DND-41 (cell line): ENCODE data around the gene KRT9.

ENCODE experiments used
- ATAC-seq: fragments of 200-7000 bp; cut with Tn5 transposase; 3 replicates; pipeline ENCODE4 v1.9.1; 2021; ENCODE audit warnings: low read depth; ENCODE audit not compliant: insufficient read depth
- DNase-seq: peaks from one replicate; pipeline ENCODE4 v3.0.0-alpha.2; 2020
- H2AFZ ChIP-seq: 2 replicates; pipeline ENCODE4 v1.6.0; 2012; ENCODE audit warnings: low read depth, low read length
- H3K27ac ChIP-seq: 2 replicates; pipeline ENCODE4 v1.5.1; 2012; ENCODE audit warnings: low read length, inconsistent platforms
- H3K27me3 ChIP-seq: fragments of 200-600 bp; sonication (generic); 2 replicates; pipeline ENCODE4 v1.6.0; 2012; ENCODE audit warnings: low read length, mild to moderate bottlenecking, inconsistent platforms; ENCODE audit not compliant: insufficient read depth, poor library complexity
- H3K36me3 ChIP-seq: 2 replicates; pipeline ENCODE4 v1.5.1; 2012; ENCODE audit warnings: low read length, inconsistent platforms; ENCODE audit not compliant: insufficient read depth
- H3K4me1 ChIP-seq: 2 replicates; pipeline ENCODE4 v1.5.1; 2012; ENCODE audit warnings: mild to moderate bottlenecking, low read length; ENCODE audit not compliant: insufficient read depth
- H3K4me2 ChIP-seq: 2 replicates; pipeline ENCODE4 v1.6.0; 2012; ENCODE audit warnings: mild to moderate bottlenecking, moderate library complexity, low read length, inconsistent platforms; ENCODE audit not compliant: insufficient read depth
- H3K4me3 ChIP-seq, 2 experiments: fragments of 200-600 bp in 1 of 2; shearing (Covaris generic) in 1 of 2; 2 replicates each; pipeline ENCODE4 v1.5.1; 2012 to 2016; ENCODE audit warnings: inconsistent platforms in 2 of 2, low read length in 2 of 2, mild to moderate bottlenecking in 2 of 2, low read depth in 1 of 2, moderate library complexity in 1 of 2
- H3K79me2 ChIP-seq: 2 replicates; pipeline ENCODE4 v1.6.0; 2012; ENCODE audit warnings: low read length, inconsistent platforms; ENCODE audit not compliant: insufficient read depth
- H3K9ac ChIP-seq: 2 replicates; pipeline ENCODE4 v1.6.0; 2012; ENCODE audit warnings: low read depth, mild to moderate bottlenecking, inconsistent platforms, low read length, moderate library complexity
- H3K9me3 ChIP-seq: 2 replicates; pipeline ENCODE4 v1.5.1; 2012; ENCODE audit warnings: low read length, moderate library complexity, mild to moderate bottlenecking, inconsistent platforms; ENCODE audit not compliant: insufficient read depth, severe bottlenecking
- H4K20me1 ChIP-seq: 2 replicates; pipeline ENCODE4 v1.6.0; 2012; ENCODE audit warnings: low read length; ENCODE audit not compliant: insufficient read depth
- CTCF ChIP-seq: IDR thresholded peaks from 2 replicates; pipeline ENCODE4 v1.5.1; 2012; ENCODE audit warnings: borderline replicate concordance, low read length, moderate library complexity, mild to moderate bottlenecking; ENCODE audit not compliant: poor library complexity, severe bottlenecking; ENCODE audit errors: extremely low read depth
- EZH2 ChIP-seq: IDR thresholded peaks from 3 replicates; pipeline ENCODE4 v1.6.1; 2012; ENCODE audit warnings: borderline replicate concordance, low read depth, mild to moderate bottlenecking, moderate library complexity, low read length, inconsistent platforms; ENCODE audit not compliant: severe bottlenecking

KRT9 gene

GRCh38 chr17:41619036-41619926 is 47.4 kb upstream of the KRT9 start:
- H4K20me1 ChIP-seq = no peaks in the 10 kb centered on the region; the same call in 1 of the 2 replicates
- H3K4me1 ChIP-seq = no peaks in the 10 kb centered on the region
- H3K4me3 ChIP-seq = no peak overlapping the region
- TF ChIP-seq EZH2 (no peak), CTCF (no peak)
- DNase-seq (no peak), ATAC-seq (no peak)
- no peaks in the 10 kb centered on the region for H3K36me3 ChIP-seq
- H3K79me2 ChIP-seq = no peaks in the 10 kb centered on the region
- no peak overlapping the region for H3K4me2 ChIP-seq
- H3K9me3 ChIP-seq = no peaks in the 10 kb centered on the region
- no peak overlapping the region for H3K9ac ChIP-seq
- no peak overlapping the region for H2AFZ ChIP-seq
- no peak overlapping the region for H3K27ac ChIP-seq
- peaks cover 2% of the 10 kb centered on the region for H3K27me3 ChIP-seq

GRCh38 chr17:41618341-41619035 is 46.6 kb upstream of the KRT9 start:
- ATAC-seq (no peak), DNase-seq (no peak)
- H3K36me3 ChIP-seq = no peaks in the 10 kb centered on the region
- TF ChIP-seq CTCF (no peak), EZH2 (no peak)
- no peaks in the 10 kb centered on the region for H3K9me3 ChIP-seq
- H4K20me1 ChIP-seq = no peaks in the 10 kb centered on the region; the same call in 1 of the 2 replicates
- H3K4me2 ChIP-seq = no peak overlapping the region
- no peaks in the 10 kb centered on the region for H3K79me2 ChIP-seq
- no peak overlapping the region for H3K9ac ChIP-seq
- H3K4me1 ChIP-seq = no peaks in the 10 kb centered on the region
- H3K27ac ChIP-seq = no peak overlapping the region
- no peak overlapping the region for H3K4me3 ChIP-seq
- H2AFZ ChIP-seq = no peak overlapping the region
- peaks cover 3% of the 10 kb centered on the region for H3K27me3 ChIP-seq

- no peak overlapping the region for H3K4me2 ChIP-seq
- H3K4me3 ChIP-seq = no peak overlapping the region
- no peaks in the 10 kb centered on the region; the same call in 1 of the 2 replicates for H4K20me1 ChIP-seq
- no peaks in the 10 kb centered on the region for H3K4me1 ChIP-seq
- ATAC-seq (no peak), DNase-seq (no peak)
- no peaks in the 10 kb centered on the region for H3K79me2 ChIP-seq
- no peak overlapping the region for H3K27ac ChIP-seq
- peaks cover 3% of the 10 kb centered on the region for H3K27me3 ChIP-seq
- H3K36me3 ChIP-seq = no peaks in the 10 kb centered on the region
- TF ChIP-seq CTCF (no peak), EZH2 (no peak)
- H3K9ac ChIP-seq = no peak overlapping the region
- no peaks in the 10 kb centered on the region for H3K9me3 ChIP-seq
- H2AFZ ChIP-seq = no peak overlapping the region
These were observed 45.8 kb upstream of the KRT9 start for GRCh38 chr17:41617698-41618097.
